CMK (cell line): Measurements from ENCODE around the gene FBXW5.

Experiments
- DNase-seq: peaks from one replicate; pipeline ENCODE4 v3.0.0-alpha.2; 2010; ENCODE audit warnings: low read depth

The FBXW5 gene

DNA sequence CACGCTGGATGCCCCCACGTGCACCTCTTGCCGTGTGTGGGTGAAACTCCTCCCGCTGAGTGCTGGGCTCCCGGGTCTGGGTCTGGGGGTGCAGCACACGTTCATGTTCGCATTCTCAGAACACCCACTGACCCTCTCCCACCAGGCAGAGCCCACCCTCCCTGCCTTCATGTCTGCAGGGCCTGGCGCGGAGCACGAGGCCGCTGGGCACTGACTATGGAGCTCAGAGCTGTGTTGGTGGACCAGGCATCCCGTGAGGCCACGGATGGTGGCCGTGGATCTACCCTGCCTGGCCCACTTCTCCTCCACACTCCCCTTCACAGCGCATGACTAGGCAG, 16.4 kb upstream of the FBXW5 start:
- no peak for DNase-seq

DNA sequence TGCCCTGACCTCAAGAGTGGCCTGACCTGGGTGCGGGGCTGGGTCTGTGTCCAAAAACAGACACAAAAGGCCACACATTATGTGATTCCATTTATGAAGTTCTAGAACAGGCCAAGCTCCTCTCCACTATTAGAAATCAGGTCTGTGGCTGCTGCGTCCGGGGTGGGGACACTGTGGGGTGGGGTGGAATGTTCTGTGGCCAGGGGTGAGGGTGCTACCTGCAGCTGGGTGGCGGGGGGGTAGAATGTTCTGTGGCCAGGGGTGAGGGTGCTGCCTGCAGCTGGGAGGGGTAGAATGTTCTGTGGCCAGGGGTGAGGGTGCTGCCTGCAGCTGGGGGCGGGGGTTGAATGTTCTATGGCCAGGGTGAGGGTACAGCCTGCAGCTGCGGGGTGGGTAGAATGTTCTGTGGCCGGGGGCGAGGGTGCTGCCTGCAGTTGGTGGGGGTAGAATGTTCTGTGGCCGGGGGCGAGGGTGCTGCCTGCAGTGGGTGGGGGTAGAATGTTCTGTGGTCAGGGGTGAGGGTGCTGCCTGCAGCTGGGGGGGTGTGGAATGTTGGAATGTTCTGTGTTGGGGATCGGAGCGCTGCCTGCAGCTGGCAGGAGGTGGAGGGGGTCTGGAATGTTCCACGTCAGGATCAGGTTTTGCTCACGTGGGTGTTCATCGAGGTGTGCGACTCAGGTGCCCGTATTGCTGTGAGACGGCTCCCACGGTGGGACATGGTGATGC, 15.8 kb upstream of the FBXW5 start:
- no peak for DNase-seq

DNA sequence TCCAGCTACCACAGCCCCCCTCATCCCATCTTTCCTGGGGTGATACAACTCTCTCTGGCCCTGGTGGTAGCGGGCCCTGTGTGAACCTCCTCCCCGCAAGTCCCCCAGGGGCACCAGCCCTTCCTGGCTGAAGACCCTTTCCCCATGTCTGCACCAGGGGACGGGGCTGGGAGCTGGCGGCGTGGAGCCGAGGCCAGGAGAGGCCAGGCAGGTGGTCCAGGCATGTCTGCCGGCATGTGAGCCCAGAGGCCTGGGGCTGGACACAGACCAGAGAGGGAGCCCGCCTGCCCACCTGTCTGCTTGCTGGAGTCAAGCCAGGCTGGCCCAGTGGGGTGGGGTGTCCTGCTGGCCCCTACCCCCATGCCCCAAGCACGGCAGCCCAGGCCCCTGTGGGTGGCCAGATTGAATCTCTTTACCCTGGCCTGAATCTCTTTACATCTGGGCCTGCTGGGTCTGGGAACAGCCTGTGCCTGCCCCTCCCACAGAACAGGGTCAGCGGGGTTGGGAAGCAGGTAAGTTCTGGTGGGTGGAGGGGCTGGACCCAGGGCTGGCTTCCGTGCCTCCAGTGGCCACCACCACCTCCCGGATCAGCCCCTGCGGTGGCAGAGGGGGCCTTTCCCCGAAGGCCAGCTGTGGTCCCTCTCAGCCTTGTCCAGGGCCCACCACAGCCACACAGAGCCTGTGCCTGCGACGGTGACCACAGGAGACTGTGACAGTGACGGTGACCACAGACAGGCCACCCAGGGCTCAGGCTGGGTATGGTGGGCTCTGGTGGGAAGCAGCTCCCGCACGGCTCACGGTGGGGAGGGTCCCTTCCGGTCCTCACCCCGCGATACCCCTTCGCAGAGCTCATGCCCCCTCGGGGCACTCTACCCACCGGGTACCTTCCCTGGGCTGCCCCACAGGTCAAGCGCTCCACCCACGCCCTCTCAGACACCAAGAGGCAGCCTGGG, 14.6 kb upstream of the FBXW5 start:
- no peak for DNase-seq

DNA sequence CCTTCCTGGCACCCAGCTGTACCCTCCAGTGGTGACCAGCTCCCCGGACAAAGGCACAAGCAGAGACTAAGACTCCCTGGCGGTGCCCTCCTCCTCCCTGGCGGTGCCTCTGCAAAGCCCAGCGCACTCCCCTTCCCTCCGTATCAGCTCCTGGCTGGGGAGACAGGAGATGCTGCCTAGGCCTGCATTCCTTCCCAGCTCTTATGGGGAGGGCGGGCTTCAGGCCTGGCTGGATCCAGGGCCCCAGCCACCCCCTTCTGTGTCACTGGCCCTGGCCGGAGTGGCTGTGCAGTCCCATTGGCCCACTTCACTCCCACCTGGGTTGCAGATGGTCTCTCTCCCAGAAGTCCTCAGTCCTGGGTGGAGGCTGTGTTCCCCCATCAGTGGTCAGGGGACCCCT, 13.9 kb upstream of the FBXW5 start:
- DNase-seq: no peak

DNA sequence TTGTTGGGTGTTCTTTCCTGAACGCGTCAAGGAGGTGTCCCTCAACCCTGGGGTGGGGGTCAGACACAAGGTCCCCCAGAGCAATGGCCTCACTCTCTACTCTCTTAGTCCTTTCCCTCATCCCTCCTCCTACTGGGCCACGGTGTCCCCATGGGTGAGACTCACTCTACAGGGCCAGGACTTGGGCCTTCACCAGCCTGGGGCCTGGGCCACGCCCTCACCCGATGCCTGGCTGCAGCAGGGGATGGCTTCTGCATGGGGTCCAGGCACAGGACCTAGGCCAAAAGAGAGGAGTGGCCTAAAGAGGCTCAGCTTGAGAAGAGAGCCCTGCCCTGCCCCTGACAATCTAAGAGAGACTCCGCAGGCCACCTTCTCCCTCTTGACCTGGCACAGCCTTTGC, 13.4 kb upstream of the FBXW5 start:
- DNase-seq: no peak

DNA sequence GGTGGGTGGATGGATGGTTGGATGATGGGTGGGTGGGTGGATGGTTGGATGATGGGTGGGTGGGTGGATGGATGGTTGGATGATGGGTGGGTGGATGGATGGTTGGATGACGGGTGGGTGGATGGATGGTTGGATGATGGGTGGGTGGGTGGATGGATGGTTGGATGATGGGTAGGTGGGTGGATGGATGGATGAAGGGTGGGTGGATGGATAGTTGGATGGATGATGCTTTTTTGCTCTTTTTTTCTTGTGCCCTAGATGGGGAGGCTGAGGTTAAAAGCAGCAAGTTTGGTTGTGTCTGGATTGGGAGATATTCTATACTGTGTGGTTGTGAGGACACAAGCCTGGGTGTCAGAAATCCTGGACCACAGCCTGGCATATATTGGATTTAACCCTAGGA, 12.9 kb upstream of the FBXW5 start:
- DNase-seq: no peak

DNA sequence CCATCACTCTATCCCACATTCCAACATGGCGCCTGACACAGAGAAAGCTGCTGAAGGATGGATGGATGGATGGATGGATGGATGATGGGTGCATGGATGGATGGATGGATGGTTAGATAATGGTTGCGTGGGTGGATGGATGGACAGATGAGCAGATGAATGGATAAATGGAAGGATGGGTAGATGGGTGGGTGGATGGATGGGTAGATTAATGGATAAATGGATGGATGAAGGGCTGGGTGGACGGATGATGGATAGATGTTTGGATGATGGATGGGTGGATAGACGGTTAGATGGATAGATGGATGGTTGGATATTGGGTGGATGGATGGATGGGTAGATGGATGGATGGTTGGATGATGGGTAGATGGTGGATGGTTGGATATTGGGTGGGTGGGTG, 12.1 kb upstream of the FBXW5 start:
- no peak for DNase-seq

DNA sequence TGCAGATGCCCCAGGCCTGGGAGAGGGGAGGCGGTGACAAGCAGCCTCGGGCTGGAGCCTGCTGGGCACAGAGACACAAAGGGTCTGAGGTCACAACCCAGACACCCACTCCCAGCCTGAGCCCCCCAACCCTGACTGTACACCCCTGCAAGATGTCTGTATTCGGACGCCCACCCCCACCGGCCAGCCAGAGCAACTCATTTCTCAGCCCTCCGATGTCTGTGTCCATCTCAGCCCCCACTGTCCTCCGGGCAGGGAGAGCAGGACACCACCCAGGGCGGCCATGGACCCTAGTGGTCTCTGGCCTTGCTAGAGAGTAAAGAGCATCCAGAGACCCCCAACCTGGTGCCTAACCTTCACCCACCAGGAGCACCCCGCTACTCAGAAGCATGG, 11.4 kb upstream of the FBXW5 start:
- DNase-seq: no peak

DNA sequence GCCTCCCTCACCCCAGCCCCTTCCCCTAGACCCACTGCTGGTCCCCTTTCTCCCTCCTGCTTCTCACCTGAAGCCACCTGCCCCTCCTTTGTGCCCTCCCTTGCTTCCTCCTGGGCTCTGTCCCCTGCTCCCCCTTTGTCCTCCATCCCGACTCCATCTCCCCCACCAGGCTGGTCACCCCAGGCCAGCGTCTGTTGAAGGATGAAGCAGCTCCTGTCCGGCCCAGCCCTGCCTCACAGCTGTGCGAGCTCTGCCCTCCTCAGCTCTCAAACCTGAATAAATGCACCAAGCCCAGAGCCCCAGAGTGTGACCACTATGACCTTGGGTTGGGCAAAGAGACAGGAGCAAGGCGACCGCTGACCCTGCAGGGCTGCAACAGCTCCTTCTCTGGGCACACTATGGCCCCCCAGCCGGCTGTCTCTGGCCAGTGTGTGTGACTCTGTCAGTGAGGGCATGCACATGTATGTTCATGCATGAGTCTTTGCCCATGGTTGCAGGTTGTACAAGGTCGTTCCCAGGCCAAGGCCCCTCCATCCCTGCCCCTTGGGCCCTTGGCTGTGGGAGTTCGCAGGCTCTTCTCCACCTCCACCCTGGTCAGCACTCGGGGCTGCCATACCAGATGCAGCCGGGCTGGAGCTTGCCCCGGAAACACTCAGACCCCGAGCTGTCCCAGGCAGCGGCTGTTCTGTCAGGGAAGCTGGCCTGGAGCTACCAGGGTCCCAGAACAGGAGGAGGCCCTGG, 10.8 kb upstream of the FBXW5 start:
- no peak for DNase-seq

DNA sequence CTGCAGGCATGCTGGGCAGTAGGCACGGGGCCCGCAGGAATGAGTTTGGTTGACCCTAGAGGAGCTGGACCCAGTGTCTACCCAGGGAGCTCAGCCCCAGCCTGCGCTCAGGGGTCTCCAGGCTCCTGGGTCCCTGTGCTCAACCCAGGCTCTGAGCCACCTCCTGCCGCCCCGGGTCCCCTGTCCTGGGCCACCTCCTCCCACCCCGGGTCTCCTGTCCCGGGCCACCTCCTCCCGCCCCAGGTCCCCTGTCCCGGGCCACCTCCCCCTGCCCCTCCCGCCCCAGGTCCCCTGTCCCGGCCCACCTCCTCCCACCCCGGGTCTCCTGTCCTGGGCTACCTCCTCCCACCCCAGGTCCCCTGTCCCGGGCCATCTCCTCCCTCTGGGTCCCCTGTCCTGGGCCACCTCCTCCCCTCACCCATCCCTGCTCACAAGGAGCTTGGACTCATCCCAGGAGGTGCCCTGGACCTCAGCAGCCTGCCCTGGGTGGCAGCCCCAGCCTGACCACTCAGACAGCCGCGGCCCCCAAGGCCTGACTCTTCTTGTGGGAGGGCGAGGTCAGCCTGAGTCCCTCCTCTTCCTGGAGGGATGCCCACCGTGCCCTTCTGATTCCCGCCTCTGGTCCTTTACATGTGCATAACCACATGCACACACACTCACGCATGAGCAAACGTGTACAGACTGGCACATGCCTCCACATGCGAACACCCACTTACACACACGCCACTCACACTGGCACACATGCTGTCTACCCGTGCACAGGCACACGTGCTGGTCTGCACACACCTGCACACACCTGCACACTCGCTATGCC, 9.9 kb upstream of the FBXW5 start:
- DNase-seq: no peak

DNA sequence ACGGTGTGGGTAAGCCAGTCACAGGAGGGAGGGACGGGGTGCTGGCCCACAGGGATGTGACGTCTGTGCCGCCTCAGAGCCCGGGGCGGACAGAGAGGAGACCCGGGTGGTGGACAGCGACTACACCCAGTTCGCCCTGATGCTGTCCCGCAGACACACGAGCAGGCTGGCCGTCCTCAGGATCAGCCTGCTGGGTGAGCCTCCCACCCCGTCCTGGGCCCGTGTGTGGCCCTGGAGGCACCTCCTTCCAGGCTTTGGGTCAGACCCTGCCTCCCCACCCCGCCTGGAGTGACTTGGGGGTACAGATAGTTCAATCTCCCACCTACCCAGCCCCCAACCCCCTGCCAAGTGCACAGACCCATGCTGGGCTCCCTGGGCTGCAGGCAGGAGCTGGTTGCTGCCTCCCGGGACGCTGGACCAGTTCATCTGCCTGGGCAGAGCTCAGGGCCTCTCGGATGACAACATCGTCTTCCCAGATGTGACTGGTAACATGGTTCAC, 9.3 kb upstream of the FBXW5 start:
- no peak for DNase-seq

DNA sequence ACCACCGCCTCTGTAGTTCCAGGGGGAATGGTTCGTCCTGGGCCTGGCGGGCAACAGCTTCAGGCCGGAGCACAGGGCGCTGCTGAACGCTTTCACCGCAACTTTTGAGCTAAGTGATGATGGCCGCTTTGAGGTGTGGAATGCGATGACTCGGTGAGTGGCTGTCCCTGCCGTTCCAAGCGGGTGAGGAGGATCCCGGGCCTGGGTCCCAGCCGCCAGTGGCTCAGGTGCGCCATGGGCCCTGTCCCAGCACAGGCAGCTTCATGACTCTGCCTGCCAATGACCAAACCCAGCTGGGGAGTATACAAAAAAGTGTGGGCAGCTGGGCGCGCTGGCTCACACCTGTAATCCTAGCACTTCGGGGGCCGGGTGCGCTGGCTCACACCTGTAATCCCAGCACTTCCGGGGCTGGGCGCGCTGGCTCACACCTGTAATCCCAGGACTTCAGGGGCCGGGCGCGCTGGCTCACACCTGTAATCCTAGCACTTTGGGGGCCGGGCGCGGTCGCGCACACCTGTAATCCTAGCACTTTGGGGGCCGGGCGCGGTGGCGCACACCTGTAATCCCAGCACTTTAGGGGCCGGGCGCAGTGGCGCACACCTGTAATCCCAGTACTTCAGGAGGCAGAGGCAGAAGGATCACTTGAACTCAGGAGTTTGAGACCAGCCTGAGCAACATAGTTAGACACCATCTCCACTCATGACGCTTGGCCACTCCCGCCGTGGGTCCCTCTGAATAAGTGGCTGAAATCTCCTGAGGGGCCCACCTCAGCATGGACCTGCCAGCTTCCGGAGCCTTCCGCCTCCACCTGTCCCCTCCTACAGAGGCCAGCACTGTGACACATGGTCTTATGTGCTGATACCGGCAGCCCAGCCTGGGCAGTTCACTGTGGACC, 8.6 kb upstream of the FBXW5 start:
- DNase-seq: no peak

DNA sequence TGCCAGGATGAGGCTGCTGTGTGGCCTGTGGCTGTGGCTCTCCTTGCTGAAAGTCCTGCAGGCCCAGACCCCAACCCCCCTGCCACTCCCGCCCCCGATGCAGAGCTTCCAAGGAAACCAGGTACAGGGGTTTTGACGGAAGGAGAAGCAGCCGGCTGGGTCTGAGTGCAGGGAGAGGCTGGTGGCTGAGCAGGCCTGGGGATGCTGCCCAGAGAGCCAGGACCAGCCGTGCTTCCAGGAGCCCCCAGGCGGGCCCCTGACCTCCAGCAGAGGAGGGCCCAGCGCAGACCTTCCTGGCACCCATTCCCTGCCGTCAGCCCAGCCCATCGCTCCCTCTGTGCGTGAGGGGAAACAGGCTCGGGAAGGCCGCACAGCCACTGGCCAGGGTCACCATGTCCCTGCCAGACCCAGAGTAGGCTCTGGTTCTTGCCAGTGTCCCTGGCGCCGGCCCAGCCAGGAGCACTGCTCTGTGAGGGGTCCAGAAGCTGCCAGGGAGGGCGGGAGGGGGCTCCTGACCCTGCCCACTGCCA, 7.8 kb upstream of the FBXW5 start:
- DNase-seq: no peak

DNA sequence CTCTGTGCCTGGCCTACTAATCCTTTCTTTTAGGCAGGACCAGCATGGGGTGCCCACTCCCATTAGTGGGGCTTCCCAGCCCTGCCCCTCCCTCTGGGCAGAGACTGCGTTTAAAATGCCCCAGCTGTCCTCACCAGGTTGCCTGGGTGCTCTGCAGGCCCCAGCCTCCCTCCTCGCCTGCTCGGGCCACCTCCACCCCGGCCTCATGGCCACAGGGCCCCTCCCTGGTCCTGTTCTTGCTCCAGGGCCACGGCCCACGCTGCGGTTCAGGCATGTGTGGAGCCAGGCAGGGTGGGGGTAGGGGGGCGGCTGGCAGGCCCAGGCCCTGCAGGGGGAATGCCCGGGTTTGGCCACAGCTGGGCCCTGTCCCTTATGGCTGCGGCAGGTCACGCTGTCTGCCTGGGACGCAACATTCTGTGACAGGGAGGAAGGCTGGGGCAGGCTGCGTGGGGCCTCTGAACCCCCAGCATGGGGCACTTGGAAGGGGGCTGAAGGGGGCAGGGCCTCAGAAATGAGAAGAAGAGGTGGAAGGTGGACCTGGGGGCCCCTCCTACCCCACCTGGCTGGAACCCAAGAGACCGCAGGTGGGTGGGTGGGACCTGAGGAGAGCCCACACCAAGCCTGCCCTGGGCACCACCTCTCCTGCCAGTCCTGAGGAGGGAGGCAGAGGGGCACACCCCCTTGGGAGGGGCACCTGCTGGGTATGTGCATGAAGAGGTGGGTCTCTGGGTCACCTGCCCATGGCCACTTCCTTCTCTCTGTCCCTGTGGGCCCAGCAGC, 7.2 kb upstream of the FBXW5 start, which contains the start of gene LCN12:
Gene LCN12, plus strand, starts transcription at position 733 of the 780 bp plus-strand sequence. CDS start 55 bp downstream, outside the sequence.
- DNase-seq: no peak

DNA sequence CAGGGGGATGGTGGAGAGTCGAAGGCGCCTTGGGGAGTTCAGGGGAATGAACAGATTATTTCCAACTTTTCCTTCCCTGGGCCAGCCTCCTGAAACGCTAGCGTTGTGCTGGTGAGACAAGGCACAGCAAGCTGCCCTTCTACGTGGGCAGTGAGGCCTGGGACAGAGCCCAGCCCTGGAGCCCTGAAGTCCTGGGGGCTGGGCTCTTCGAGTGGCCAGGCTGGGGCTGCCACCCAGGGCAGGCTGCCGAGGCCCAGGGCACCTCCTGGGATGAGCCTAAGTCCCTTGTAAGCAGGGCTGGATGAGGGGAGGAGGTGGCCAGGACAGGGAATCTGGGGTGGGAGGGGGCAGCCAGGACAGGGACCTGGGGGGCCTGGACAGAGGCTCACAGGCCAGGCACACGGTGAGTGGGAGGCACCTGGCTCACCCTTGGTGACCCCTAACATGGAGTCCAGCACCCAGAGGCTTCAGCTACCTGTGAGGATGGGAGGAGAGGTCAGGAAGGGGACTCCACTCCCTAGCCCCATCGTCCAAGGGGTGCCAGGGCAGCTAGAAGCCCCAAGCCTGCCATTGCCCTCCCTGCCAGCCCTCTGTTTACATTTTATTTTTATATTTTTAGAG, 6.2 kb upstream of the FBXW5 start:
- no peak for DNase-seq

DNA sequence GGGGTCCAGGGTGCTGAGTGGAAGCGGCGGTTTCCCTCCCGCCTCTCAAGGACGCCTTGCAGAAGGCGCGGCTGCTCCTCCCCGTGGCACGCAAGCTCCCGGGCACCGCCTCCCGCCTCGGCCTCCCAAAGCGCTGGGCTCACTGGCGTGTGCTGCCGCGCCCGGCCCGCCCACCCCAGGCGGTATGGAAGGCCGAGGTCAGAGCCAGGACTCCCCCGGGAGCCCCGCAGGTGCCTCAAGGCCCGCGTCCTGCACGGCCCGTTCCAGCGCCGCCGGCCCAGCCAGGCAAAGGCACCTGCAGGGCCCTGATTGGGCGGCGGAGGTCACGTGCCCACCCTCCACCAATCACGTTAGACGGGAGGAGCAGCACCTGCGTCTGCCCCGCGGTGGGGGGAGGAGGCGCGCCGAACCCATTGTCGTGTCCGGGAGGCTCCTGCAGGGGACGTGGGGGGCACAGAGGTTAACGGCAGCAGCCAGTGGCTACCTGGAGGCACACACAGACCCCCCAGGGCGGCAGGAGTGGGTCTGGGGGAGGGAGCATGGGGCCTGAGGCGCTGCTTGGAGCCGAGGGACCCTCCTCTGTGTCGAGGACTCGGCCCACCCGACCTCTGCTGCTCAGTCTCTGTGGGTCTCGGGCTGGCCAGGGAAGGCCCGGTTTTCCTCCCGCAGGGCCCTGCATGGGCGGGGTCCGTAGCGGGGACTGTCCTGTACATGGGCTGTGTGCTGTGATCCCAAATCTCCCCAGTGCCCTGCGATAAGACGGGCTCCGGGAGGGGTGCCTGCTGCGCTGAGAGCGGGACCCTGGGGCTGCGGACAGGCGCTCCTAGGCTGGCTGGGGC, 5.5 kb upstream of the FBXW5 start:
- peak; percentile 95 for DNase-seq

DNA sequence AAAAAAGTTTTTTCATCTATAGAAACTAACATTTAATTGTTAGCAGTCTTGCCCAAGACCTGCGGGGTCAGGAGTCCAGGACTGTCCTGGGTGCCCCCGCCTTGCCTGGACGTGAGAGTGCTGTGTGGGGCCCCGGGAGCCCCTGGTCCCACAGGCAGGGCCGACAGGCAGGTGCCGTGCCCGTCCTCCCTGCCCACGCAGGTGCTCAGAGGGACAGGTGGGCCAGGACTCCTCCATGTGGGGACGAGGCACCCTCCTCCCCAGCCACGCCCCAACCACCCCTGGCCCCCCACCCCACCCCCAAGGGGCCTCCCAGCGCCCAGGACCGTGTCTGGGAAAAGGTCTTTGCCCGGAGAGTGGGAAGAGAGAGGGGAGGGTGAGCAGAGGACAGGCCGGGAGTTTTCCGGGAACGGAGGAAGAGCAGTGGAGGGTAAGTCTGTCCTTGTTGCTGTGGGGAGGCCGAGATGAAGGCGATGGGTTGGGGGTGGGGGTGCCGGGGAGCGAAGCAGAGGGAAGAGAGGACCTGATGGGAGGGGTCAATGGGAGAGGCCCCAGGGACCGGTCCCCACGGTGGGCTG, 4.8 kb upstream of the FBXW5 start:
- DNase-seq: no peak
